ENCODE data around the gene SRBD1.

SRBD1 gene

DNA sequence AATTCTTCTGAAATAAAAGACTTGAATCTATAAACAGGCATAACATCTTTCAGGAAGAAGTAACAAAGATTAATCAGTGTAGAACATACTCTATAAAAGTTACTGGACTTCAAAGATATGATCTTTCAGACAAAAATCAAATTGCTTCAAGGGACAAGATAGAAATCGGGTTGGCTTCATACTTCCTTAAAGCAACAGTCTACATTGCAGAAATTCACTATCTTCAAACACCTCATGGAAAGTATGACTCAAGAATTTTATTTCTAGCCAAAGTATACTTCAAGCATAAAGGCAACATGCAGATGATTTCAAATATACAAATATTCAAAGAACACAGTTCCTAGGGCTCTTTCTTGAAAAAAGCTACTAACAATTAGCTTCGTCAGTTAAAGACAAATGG is 240.7 kb downstream of the SRBD1 start:
- no peak for DNase-seq (ENCODE audit: low read depth)

DNA sequence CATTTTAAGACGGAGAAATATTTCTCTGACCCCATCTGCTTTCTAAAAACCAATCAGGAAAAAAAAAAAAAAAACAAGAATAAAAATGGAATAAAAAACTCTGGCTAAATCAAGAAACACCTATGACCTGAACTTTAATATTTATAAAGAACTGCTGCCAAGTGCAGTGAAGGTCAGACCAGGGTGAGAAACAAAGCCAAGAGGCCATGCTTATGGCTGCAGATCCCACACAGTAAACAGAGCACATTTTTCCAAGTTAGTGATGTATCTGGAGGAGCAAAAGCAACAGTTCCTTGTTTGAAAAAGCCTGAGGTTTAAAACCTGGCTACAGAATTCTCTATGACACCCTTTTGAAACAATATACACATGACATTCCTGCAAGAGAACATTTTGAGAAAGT is 242.3 kb downstream of the SRBD1 start:
- no peak for DNase-seq (ENCODE audit: low read depth)

DNA sequence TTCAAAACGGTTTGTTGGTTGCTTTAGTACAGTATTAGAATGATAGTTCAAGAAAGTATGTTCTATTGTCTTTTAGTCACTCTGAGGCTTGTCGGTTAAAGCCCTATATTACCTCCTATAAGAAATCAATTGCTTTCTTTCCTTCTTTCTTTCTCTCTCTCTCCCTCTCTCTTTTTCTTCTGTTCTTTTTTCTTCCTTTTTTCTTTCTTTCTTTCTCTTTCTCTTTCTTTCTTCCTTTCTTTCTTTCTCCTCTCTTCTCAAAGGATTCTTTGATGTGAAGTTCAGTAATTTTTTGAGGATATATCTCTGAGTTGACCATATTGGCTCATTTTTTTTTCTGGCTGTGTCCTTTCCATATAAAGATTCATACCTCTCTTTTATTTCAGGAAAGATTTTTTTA is 249.4 kb downstream of the SRBD1 start:
- no peak for DNase-seq (ENCODE audit: low read depth)

DNA sequence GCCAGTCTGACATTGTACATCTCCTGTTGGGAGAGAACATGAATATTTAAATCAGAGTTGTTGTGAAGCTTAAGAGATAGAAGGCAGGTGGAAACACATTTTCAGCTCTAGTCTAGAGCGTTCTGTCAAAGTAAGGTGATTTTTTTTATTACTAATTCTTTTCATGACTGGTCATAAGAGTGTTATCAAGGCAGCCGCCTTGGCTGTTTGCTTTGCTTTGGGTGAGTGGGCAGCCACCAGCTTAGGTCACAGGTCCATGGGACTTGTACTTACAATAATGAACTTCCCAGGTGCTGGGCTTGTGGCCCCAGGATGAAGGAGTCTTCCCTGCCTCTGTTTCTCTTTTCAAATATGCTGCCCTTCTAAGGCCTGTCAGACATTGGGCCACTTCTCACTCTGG is 256.3 kb downstream of the SRBD1 start:
- DNase-seq (ENCODE audit: low read depth) = no peak

DNA sequence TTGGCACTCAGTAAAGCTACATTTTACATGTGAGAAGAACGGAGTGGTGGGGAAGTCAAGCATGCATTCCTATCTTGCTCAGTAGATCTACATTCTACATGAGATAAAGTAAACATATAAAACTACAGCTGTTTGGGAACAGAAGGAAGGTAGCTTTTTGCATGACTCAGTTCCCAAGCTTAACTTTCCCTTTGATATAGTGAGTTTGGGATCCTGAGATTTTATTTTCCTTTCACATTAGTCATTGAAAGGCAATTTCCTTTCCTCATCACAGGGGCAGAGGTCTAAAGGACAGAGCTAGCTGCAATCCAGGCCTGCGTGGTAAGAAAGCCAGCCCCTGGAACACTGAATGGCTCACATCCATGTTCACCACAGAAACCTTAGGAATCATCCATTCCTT is 257.2 kb downstream of the SRBD1 start:
- DNase-seq (ENCODE audit: low read depth) = no peak

DNA sequence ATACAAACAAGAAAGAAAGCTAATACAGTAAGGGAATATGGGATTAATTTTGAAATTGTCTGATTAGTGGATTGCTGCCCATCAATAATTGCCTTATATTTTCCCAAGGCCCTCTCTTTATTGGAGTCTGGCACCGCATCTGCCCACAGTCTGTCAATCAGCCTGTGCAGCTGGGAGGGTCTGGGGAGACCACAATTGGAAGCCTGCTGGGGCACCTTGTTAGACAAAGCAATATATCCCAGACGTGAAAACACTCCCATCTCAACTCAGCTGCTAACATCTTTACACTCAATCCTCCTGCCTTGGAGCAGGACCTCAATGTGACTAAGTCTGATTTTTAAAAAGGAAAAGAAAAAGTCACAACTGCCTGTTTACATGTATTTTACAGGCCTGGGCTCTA is 258.6 kb downstream of the SRBD1 start:
- no peak for DNase-seq (ENCODE audit: low read depth)

DNA sequence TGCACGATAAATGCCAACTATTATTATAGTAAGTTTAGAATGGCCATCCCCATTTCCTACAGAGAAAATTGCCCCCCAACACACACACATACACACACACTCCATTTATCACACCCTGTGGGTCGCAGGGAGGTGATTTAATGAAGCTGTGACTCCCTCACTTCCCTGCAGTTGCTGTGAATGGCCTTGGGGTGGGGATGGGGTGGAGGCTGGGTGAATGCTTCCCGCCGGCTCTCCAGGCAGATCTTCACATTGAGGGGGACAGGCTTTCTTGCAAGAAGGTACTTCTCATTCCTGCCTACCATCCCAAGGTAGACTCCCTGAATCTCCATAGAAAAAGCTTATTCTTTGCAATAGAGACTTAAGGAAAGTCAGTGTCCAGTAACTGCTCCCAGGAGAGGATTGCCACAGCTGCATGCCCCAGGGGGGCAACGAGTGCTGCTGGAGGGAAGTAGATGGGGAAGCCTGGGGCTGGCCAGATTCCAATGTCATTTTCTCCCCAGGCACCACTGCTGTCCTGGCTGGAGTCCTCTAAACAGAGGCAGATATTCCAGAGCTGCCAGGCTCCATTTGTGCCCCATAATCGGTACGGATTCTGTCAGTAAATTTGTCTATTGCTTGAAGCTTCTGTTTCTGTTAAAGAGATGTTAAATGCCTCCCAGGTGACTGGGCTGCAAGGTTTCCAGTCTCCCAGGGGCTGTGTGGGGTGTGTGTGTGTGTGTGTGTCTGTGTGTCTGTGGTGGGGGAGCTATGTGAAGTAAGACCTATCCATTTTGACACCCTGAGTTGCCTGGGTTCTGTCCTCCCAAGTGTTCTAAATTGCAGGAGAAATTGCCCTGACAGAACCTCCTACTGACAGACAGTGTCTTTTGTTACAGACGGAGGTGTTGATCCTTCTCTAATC is 265.5 kb downstream of the SRBD1 start:
- no peak for DNase-seq (ENCODE audit: low read depth)

DNA sequence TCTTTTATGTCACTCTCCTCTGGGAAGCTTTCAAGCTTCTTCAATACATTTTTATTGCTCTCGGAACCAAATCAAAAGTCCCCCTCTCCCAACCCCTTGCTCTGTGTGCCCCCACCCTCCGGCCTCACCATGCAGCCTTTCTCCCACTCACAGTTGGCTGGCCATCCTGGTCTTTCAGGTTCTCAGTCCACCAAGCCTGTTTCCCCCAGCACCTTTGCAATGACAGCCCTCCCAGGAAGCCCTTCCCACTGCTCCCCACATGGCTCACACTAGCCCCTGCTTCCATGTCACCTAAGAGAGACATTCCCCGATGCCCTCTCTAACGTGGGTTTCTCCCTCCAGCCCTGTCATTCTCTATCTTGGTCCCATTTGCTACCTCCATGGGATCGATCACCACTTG is 266.6 kb downstream of the SRBD1 start:
- no peak for DNase-seq (ENCODE audit: low read depth)

DNA sequence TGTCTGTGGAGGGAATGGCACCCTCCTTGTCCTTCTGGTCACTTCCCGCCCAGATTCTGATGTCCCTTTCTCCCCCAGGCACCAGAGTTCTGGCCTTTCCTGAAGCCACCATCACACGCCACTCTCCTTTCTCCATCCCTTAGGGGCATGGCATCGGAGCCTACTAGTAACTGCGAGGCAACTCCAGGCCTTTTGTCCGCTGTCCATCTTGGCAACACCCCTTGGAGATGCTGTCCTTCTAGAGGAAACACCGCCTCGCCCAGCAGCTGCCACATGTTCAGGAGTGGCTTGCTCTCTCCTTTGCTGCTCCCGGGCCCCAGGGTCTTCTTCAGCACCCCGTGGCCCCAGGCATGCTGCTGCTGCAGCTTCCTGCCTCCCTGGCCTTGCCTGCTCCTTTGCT is 267.0 kb downstream of the SRBD1 start:
- no peak for DNase-seq (ENCODE audit: low read depth)

DNA sequence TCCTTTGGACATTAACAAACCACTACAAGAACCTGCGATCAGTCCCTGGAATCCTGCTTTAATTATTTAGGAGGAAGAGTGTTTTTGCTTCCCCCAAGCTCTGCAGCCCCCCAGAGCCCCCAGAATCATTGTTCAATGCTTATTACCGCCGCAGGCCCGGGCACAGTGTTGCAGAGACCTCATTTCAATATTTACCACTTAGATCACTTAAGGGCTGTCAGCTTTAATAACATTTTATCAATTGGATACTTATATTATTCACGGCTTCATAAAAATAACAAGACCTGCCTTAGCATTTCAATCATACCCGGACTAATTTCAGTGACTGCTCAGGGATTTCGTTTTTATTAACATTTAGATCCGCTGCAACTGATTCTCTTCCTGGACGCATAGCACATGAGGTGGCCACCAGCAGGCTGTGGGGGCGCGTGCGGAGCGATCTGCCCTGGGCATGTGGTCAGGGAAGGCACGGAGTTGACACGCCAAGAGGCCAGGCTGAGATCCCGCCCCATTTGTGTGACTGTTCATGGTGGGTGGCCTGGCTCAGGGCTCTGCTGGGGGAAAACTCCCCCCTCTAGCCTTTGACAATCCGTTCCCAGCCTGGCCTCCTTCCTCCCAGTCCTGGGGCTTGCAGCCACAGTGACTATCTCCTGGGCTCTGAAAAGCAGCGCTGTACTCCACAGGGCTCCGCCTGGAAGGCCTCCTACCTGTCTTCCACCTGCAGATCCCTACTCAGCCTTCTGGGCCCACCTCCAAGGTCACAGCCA is 267.6 kb downstream of the SRBD1 start:
- DNase-seq (ENCODE audit: low read depth) = no peak

DNA sequence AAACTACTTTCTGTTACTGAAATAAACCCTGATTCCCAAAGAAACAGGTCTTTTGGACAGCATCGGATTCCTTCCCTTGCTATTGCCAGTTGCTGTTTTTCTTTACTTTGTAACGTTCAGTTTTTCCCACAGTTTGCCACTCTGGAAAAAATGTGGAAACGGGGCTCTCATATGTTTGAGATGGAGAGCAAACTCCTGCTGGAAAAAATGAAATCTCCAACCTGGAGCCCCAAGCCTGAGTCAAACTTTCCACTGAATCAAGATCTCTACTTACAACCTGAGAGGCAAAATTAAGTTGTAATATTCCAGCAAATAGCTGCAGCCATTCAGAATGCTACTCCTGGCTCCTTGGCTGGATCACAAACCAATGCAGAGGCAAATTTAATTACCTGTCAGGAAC is 270.7 kb downstream of the SRBD1 start:
- no peak for DNase-seq (ENCODE audit: low read depth)

DNA sequence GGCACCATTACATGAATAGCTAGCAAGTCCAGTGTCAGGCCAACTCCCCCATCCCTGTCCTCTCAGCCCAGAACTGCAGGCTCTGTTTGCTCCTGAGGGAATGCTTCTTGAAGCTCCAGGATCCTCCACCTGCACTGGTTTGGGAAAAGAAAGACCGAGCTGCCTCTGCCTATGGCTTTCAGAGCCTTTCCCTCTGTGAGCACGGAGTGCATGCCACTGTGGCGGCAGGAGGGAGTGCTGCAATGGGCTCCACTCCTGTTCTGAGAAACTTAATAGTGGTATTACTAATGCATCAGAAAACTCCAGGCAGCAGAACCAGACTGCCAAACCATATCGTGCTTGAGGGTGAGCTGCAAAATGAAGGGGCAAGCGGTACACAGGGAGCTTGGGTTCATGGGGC is 271.8 kb downstream of the SRBD1 start:
- no peak for DNase-seq (ENCODE audit: low read depth)

Data from stimulated activated CD8-positive, alpha-beta memory T cell treated with anti-CD3 and anti-CD28 coated beads, Interleukin-4, amount 100 ng/mL, for 24 hours (primary cell).